ENCODE measurements around the gene PRDM5.
"Not testable (repeated sequence)": the region's sequence is repeated elsewhere in the genome, so short reads cannot be mapped to it uniquely, and the experiment has no call there.

- not testable (repeated sequence) for TF ChIP-seq POLR2AphosphoS5, POLR2A (IDR thresholded peaks at IDR 0.05)
These were observed 180.9 kb downstream of the PRDM5 start for GRCh38 chr4:120741636-120742035.

Data from prostate gland (tissue), 1 donor.